Neural crest cell (in vitro differentiated cells): Measurements from ENCODE around the gene MAGEB17. TPM values are rescaled to one million over a fixed set of nuclear protein-coding genes. Genes with fewer than 3 reads are reported as not detected.

ENCODE experiments used
- DNase-seq: peaks from one replicate; pipeline ENCODE4 v3.0.0; 2021; ENCODE audit warnings: low read depth, mixed read lengths, low spot score
- H3K27ac Mint-ChIP-seq: one replicate; pipeline ENCODE4 v1.8.0; 2021; ENCODE audit warnings: mild to moderate bottlenecking, mixed read lengths; ENCODE audit not compliant: unreplicated experiment
- H3K27me3 Mint-ChIP-seq: 2 replicates; pipeline ENCODE4 v1.8.0; 2021; ENCODE audit warnings: low read depth, mild to moderate bottlenecking, mixed read lengths
- H3K36me3 Mint-ChIP-seq: 2 replicates; pipeline ENCODE4 v1.8.0; 2021; ENCODE audit warnings: low read depth, mild to moderate bottlenecking, mixed read lengths
- H3K4me1 Mint-ChIP-seq: 2 replicates; pipeline ENCODE4 v1.8.0; 2021; ENCODE audit warnings: mixed read lengths
- H3K4me3 Mint-ChIP-seq: one replicate; pipeline ENCODE4 v1.8.0; 2021; ENCODE audit warnings: mild to moderate bottlenecking, mixed read lengths
- H3K9me3 Mint-ChIP-seq: 2 replicates; pipeline ENCODE4 v1.8.0; 2021; ENCODE audit warnings: mixed read lengths
- total RNA-seq: library from RNA; stranded (reverse); gene quantifications from 2 replicates; pipeline ENCODE4 v1.2.1, GENCODE V29; 2021
- TF ChIP-seq, protein P1 (sequence below): fragments of 200-600 bp; sonication (generic); conservative IDR thresholded peaks from 2 replicates; pipeline ENCODE4 v1.5.0; 2021; ENCODE audit warnings: antibody characterized with exemption, mild to moderate bottlenecking

MAGEB17 gene
- total RNA-seq, 1 donor from 2014 or later, result not detected

DNA sequence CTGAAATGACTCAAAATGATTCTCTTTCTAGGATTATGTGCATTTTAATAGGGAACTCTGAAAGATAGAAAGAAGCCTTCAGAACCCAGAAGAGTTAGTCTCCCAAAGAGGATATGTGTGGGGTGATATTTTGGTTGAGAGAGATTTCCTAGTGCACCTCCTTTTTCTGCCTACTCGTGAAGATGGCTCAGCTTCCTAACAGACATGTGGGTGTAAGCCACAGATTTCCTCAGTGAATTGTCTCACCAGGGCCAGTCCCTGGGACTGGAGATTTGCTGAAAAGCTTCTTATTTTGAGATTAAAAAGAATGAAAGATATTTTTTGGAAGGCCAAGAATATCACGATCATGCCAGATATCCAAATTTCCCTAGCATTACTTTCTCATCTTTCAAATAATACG lies 42.8 kb downstream of the MAGEB17 start:
- Mint-ChIP-seq H3K27me3 (no peaks in the 10 kb centered on the region), H3K27ac (no peak overlapping the region), H3K4me1 (no peaks in the 10 kb centered on the region), H3K9me3 (no peaks in the 10 kb centered on the region), H3K4me3 (no peak overlapping the region), H3K36me3 (no peaks in the 10 kb centered on the region)
- TF ChIP-seq, protein P1, sequence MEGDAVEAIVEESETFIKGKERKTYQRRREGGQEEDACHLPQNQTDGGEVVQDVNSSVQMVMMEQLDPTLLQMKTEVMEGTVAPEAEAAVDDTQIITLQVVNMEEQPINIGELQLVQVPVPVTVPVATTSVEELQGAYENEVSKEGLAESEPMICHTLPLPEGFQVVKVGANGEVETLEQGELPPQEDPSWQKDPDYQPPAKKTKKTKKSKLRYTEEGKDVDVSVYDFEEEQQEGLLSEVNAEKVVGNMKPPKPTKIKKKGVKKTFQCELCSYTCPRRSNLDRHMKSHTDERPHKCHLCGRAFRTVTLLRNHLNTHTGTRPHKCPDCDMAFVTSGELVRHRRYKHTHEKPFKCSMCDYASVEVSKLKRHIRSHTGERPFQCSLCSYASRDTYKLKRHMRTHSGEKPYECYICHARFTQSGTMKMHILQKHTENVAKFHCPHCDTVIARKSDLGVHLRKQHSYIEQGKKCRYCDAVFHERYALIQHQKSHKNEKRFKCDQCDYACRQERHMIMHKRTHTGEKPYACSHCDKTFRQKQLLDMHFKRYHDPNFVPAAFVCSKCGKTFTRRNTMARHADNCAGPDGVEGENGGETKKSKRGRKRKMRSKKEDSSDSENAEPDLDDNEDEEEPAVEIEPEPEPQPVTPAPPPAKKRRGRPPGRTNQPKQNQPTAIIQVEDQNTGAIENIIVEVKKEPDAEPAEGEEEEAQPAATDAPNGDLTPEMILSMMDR, result no peak
- no peak for DNase-seq

DNA sequence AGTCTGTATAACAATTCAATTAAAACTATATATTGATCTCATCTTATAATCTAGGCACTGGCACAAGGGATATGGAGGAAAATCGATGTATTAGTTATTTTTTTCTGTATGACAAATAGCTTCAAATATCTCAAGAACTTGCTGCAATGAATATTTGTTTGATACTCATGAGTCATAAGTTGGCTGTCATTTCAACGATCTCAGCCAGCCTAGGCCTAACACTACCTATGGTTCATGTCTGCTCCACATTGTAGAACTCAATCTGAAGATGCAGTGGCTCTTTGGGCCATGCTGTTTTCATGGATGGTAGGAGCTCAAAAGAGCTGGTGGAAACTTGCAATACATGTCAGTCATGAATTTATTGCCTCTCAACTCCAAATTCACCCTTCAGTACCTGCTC lies 44.7 kb downstream of the MAGEB17 start:
- DNase-seq, result no peak
- Mint-ChIP-seq H3K27me3 (no peaks in the 10 kb centered on the region), H3K4me3 (no peak overlapping the region), H3K27ac (no peak overlapping the region), H3K9me3 (no peaks in the 10 kb centered on the region), H3K36me3 (no peaks in the 10 kb centered on the region), H3K4me1 (no peaks in the 10 kb centered on the region)
- TF ChIP-seq, protein P1, result no peak

DNA sequence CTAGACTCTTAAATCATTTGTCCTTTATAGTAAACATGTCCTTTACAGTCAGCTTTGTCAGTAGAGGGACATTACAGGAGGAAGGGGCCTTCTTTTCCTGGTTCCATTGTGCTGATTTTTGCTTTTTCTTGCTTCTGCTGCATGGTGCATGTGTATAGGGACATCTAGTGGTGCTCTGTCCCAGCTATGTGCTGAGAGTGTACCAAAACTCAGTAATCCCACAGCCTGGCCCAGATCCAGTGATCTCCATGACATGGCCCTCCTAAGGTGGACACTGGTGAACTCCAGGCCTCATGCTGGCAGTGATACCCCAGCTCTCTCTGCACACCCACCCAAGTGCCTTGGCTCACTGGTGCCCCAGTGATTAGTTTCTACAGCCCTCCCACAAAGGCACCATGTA lies 45.2 kb downstream of the MAGEB17 start:
- no peak for DNase-seq
- Mint-ChIP-seq H3K36me3 (no peaks in the 10 kb centered on the region), H3K4me1 (no peaks in the 10 kb centered on the region), H3K27ac (no peak overlapping the region), H3K9me3 (no peaks in the 10 kb centered on the region), H3K27me3 (no peaks in the 10 kb centered on the region), H3K4me3 (no peak overlapping the region)
- TF ChIP-seq, protein P1, result peak; percentile 40

DNA sequence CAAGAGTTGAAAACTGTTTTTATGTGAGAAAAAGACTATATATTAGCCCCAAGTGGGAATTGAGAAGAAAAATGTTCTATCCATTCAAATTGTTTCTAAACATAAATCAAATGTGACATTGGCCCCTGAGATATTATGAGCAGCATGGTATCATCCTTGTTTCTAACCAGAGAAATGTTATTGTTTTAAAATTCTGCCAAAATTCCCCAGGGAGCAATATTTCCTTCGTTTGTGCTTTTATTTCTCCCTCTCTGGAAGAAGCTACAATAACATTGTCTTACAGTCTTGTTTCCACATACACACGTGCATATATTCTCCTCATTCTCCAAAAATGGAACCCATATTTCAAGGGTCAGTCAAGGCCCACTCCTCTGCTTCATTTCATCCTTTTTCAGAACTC lies 46.7 kb downstream of the MAGEB17 start:
- DNase-seq, result no peak
- no peaks in the 10 kb centered on the region for H3K27me3 Mint-ChIP-seq
- no peaks in the 10 kb centered on the region for H3K36me3 Mint-ChIP-seq
- H3K4me3 Mint-ChIP-seq, result no peak overlapping the region
- no peak overlapping the region for H3K27ac Mint-ChIP-seq
- H3K9me3 Mint-ChIP-seq, result no peaks in the 10 kb centered on the region
- H3K4me1 Mint-ChIP-seq, result no peaks in the 10 kb centered on the region
- TF ChIP-seq, protein P1, result no peak

DNA sequence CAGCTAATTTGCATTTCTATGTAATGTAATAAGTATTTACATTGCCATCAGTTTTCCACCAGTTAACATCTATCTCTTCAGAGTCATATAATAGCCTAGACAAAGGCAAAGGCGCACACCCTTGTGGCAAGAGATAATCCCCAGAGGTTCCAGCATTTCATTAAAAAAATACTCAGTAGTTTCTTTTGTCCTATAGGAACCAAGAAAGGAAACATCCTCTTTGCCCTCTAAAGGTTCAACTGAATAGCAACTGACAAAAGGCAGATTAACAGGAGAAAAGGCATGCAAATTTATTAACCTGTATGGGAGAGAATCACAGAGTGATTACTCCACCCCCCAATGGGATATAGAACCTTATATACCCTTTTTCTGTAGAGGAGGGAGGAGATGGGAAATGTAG lies 48.4 kb downstream of the MAGEB17 start:
- TF ChIP-seq, protein P1, result no peak
- Mint-ChIP-seq H3K36me3 (peaks cover under 1% of the 10 kb centered on the region), H3K4me1 (no peaks in the 10 kb centered on the region), H3K27ac (no peak overlapping the region), H3K9me3 (no peaks in the 10 kb centered on the region), H3K4me3 (no peak overlapping the region), H3K27me3 (no peaks in the 10 kb centered on the region)
- no peak for DNase-seq

Other genes with a start within 250 kb of the MAGEB17 start
- 0.68 and 0.71 TPM in 2 replicates for gene GRPR, start 43.9 kb upstream of the MAGEB17 start, total RNA-seq